LNCAP (cell line): ENCODE results near the gene LEF1.

Experiments
- TF ChIP-seq, protein P1 (sequence below): fragments of 450-650 bp; IDR thresholded peaks from 2 replicates; pipeline ENCODE4 v1.5.1; 2017; ENCODE audit warnings: mild to moderate bottlenecking

LEF1 gene

DNA sequence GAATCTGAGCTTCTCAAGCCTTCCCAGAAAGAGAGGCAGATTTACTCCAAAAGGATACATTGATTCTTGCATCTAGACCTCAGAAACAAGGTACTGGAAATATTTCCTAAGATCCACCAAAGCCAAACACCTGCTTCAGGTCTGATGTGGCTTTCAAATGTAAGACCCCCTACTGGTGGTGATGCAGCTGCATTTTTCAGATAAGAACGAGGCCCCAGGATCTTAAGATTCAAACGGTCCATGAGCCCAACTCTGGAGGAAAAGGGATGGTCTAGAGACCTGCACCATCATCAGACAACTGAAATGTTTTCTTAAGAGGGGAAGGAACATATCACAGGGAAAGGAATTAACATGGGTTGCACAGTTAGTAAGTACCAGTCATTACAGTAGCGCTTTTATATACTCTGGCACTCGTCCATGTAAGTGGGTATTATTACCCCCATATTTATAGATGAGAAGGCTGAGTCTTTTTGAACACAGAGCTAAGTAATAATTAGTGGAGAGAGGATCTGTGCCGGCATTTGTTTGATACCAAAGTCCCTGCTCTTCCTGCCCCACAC lies 73.7 kb downstream of the LEF1 start:
- TF ChIP-seq, protein P1, sequence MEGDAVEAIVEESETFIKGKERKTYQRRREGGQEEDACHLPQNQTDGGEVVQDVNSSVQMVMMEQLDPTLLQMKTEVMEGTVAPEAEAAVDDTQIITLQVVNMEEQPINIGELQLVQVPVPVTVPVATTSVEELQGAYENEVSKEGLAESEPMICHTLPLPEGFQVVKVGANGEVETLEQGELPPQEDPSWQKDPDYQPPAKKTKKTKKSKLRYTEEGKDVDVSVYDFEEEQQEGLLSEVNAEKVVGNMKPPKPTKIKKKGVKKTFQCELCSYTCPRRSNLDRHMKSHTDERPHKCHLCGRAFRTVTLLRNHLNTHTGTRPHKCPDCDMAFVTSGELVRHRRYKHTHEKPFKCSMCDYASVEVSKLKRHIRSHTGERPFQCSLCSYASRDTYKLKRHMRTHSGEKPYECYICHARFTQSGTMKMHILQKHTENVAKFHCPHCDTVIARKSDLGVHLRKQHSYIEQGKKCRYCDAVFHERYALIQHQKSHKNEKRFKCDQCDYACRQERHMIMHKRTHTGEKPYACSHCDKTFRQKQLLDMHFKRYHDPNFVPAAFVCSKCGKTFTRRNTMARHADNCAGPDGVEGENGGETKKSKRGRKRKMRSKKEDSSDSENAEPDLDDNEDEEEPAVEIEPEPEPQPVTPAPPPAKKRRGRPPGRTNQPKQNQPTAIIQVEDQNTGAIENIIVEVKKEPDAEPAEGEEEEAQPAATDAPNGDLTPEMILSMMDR = no peak

DNA sequence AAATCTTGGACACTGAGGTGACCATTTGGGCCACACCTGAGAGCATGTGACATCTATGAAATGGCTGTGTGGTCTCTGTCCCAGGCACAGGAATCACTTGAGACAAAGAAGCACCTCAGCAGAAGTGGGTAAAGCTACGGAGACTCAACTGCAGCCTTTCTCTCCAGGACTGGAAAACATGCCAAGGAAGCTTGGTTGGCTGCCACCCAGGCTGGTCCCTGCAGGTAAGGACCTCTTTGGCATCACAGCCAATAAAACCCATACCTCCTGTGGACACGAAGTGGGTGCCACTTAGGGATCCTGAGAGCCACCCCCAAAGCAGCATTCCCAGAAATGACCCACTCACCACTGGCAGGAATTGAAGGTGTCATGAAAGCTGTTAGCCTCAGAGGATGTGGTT lies 74.6 kb downstream of the LEF1 start:
- TF ChIP-seq, protein P1 = no peak

DNA sequence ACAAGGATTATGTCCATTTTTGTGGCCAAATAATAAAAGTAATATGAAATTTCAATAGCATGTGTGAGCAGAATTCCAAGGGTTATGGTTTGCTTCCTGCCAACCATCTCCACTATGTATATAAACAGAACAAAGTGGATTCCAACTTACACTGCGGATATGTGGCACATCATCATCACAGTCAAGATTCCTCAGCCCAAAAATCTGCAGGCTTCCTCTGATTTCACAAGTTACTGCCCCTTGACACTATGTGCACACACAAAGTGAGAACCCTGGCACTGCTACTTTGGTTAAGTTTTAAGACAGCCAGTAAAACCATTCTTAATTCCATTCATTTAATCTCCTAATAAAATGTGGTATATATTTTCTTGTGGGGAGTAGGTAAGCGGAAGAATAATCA lies 76.4 kb downstream of the LEF1 start:
- TF ChIP-seq, protein P1 = no peak

DNA sequence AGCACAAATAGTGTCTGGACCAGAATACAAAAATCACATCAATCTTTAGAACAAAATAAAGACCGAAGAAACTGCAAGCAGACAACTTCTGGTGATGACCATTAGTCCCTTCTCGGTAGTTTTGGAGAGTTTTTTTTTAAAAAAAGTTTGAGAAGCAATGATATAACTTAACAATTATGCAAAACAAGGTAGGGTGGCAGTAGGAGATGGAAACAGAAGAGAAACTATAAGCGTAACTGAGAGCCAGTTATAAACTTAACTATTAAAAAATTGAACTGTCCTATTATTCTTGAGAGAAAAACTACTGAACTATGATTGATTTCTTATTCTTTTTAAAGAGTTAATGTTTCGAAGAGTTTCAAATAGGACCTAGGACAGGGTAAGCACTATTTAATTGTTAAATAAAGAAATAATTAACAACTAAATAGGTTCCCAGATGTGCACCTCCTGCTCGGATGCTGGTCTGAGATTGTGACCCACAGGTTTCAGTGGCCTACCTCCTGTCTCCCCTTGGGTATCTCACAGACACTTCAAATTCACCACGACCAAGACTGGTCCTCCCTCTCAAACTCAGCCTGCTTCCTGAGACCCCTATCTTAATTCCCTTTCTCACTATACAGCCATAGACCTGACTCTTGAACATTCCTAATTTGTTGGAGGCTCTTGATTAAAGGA lies 81.3 kb downstream of the LEF1 start:
- TF ChIP-seq, protein P1 = no peak

DNA sequence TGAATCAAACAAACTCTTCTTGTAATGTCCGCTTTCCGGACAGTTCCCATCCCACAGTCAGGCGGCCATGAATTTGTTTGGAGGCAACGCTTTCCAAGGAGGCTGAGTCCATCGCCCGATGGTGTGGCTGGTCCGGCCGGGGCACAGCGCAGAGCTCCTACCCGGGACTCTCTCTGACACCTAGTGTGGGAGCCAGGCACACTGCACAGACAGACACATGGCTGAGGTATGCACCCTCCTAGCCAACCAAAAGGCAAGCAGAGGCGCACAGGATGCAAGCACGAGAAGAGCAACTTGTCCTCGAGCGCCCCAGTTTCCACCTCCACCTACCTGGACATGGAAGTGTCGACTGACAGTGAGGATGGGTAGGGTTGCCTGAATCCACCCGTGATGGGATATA lies 87.5 kb downstream of the LEF1 start:
- TF ChIP-seq, protein P1 = no peak

DNA sequence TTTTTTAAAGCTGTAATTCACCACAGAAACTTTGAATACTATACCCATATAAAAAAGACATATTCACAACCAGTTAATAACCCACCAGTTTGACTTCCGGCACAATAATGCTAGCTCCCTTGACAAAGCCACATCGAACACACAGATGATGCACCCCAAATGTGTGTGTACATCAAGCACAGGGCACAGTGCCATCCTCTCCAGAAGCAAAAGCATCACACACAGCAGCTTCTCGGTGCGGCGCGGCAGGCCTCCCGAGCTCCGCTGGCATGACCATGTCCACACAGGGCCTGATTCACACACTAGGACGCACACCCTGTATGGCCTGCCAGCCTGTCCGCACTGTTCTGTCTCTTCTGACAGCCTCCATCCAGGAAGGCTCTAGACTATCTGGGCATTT lies 88.0 kb downstream of the LEF1 start:
- TF ChIP-seq, protein P1 = no peak

DNA sequence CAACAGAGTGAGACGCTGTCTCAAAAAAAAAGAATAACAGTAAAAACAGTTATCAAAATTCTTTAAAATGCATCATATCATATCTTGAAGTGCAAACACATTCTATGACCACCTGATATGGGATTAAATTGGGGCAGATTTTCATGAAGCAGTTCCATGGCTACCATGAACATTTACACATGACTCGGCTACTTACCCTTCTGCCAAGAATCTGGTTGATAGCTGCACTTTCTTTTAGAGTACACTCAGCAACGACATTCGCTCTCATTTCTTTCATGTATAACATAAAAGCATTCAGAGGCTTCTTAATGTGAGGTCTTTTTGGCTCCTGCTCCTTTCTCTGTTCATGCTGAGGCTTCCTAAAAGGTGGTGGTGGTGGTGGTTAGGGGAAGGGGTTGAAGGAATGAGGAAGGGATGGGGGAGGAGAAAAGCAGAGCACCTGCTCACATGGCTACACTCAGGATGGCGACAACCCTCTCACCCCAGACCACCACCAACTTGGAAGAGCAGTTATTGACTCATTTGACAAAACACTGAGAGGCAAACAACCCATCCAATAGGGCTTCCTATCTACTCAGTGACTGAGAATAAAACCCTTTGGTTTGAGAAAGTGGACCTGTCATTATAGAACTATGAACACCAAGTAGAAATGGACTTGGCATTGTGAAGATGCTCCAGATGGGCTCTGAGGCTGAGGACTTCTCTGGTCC lies 90.6 kb downstream of the LEF1 start:
- TF ChIP-seq, protein P1 = no peak
